ENCODE measurements around the gene PXK.

The PXK gene

GRCh38 chr3:58329922-58330413 is 2.7 kb upstream of the PXK start:
- H3K4me3 ChIP-seq (ENCODE audit: control insufficient read depth, low read depth, low read length) = no peak overlapping the region

DNA sequence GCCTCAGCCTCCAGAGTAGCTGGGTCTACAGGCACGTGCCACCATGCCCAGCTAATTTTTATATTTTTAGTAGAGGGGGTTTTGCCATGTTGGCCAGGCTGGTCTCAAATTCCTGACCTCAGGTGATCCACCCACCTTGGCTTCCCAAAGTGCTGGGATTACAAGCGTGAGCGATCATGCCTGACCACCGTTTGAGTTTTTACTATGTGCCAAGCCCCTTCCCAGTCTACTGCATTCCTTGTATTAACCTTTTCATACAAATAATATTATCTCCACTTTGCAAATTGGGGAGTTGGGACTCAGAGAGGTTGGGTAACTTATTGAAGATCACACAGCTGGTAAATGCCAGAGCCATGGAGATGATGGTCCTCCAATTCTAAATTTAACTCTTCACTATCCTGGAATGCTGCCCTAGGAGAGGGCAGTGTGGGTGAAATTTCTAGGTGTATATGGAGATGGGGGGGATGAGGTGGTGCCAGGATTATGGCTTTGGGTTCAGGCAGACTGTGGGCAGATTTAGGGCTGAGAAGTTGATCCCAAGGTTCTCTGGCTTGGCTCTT is 1.0 kb upstream of the PXK start:
- no peak overlapping the region for H3K4me3 ChIP-seq (ENCODE audit: control insufficient read depth, low read depth, low read length)
- DNase-seq (ENCODE audit: low read depth) = no peak
- TF ChIP-seq CTCF (conservative IDR thresholded peaks at IDR 0.05; ENCODE audit: control insufficient read depth, insufficient read depth, low read depth, low read length) = no peak

More at GRCh38 chr3:58329922-58330413, 2.7 kb upstream of the PXK start:
- no peak for TF ChIP-seq CTCF (conservative IDR thresholded peaks at IDR 0.05; ENCODE audit: control insufficient read depth, insufficient read depth, low read depth, low read length)
- no peak for DNase-seq (ENCODE audit: low read depth)

- no peak for TF ChIP-seq CTCF (conservative IDR thresholded peaks at IDR 0.05; ENCODE audit: control insufficient read depth, insufficient read depth, low read depth, low read length)
- H3K4me3 ChIP-seq (ENCODE audit: control insufficient read depth, low read depth, low read length) = peak overlapping the region; percentile 66
- DNase-seq (ENCODE audit: low read depth) = peak; percentile 29
Measured at GRCh38 chr3:58333206-58334012, 717 bp downstream of the PXK start.

- H3K4me3 ChIP-seq (ENCODE audit: control insufficient read depth, low read depth, low read length) = peak overlapping the region; percentile 66
- DNase-seq (ENCODE audit: low read depth) = no peak
- no peak for TF ChIP-seq CTCF (conservative IDR thresholded peaks at IDR 0.05; ENCODE audit: control insufficient read depth, insufficient read depth, low read depth, low read length)
Measured at GRCh38 chr3:58334013-58334321, 1.3 kb downstream of the PXK start.

DNA sequence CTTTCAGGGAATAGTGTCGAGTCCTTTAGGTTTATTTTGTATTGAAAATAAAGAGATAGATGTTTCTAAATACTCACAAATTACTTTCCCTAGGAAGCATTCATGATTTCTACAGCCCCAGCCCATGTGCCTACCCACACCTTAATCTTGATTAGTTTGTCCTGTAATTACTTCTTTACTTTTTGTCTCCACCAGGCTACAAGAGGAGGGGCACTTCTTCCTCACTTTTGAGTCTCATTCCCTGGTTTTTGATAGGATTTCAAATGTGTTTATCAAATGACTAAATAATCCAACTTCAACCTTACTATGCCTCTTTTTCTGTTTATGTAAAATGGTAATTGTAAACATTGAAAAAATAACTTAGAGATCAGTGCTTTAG is 1.8 kb downstream of the PXK start:
- peak overlapping the region; percentile 66 for H3K4me3 ChIP-seq (ENCODE audit: control insufficient read depth, low read depth, low read length)
- TF ChIP-seq CTCF (conservative IDR thresholded peaks at IDR 0.05; ENCODE audit: control insufficient read depth, insufficient read depth, low read depth, low read length) = no peak

GRCh38 chr3:58335652-58335947 is 2.9 kb downstream of the PXK start:
- no peak for TF ChIP-seq CTCF (conservative IDR thresholded peaks at IDR 0.05; ENCODE audit: control insufficient read depth, insufficient read depth, low read depth, low read length)
- DNase-seq (ENCODE audit: low read depth) = no peak
- no peak overlapping the region for H3K4me3 ChIP-seq (ENCODE audit: control insufficient read depth, low read depth, low read length)

More for the DNA sequence above, 1.8 kb downstream of the PXK start:
- DNase-seq (ENCODE audit: low read depth) = no peak
